GM23338 (cell line): ENCODE results near the gene UBE2F. TPM values are rescaled to one million over a fixed set of nuclear protein-coding genes. Genes with fewer than 3 reads are reported as not detected.

ENCODE experiments used
- ATAC-seq: fragments of 200-7000 bp; cut with Tn5 transposase; 3 replicates; pipeline ENCODE4 v1.9.1; 2020
- DNase-seq: peaks from one replicate; pipeline ENCODE4 v3.0.0-alpha.2; 2015; ENCODE audit warnings: low spot score
- H2AFZ ChIP-seq: fragments of 200-600 bp; sonication (generic); 2 replicates; pipeline ENCODE4 v1.8.0; 2016; ENCODE audit warnings: antibody characterized with exemption, mild to moderate bottlenecking, moderate library complexity
- H3F3A ChIP-seq: fragments of 200-600 bp; sonication (generic); replicated peaks from 2 replicates; pipeline ENCODE4 v1.8.0; 2017; ENCODE audit warnings: antibody characterized with exemption, mixed run types, low read depth
- H3K27ac ChIP-seq: fragments of 200-600 bp; sonication (generic); 2 replicates; pipeline ENCODE4 v1.6.1; 2016; ENCODE audit warnings: low read depth
- H3K27me3 ChIP-seq: fragments of 200-600 bp; sonication (generic); 2 replicates; pipeline ENCODE4 v1.8.0; 2016; ENCODE audit warnings: mild to moderate bottlenecking, mixed run types, moderate library complexity; ENCODE audit not compliant: insufficient read depth
- H3K36me3 ChIP-seq: fragments of 200-600 bp; sonication (generic); 2 replicates; pipeline ENCODE4 v1.8.0; 2016; ENCODE audit warnings: mild to moderate bottlenecking; ENCODE audit not compliant: insufficient read depth
- H3K4me1 ChIP-seq: fragments of 200-600 bp; sonication (generic); 2 replicates; pipeline ENCODE4 v1.8.0; 2016; ENCODE audit warnings: mild to moderate bottlenecking, moderate library complexity; ENCODE audit not compliant: insufficient read depth
- H3K4me2 ChIP-seq: fragments of 200-600 bp; sonication (generic); 2 replicates; pipeline ENCODE4 v1.7.1; 2017; ENCODE audit warnings: mixed run types
- H3K4me3 ChIP-seq: fragments of 200-600 bp; sonication (generic); 2 replicates; pipeline ENCODE4 v1.6.1; 2016; ENCODE audit warnings: mixed run types
- H3K79me2 ChIP-seq: fragments of 200-600 bp; sonication (generic); replicated peaks from 2 replicates; pipeline ENCODE4 v1.8.0; 2017; ENCODE audit warnings: mild to moderate bottlenecking; ENCODE audit not compliant: insufficient read depth
- H3K9me2 ChIP-seq: fragments of 200-600 bp; sonication (generic); 2 replicates; pipeline ENCODE4 v1.8.0; 2017; ENCODE audit not compliant: insufficient read depth
- H4K20me1 ChIP-seq: fragments of 200-600 bp; sonication (generic); replicated peaks from 2 replicates; pipeline ENCODE4 v1.8.0; 2017; ENCODE audit warnings: mild to moderate bottlenecking; ENCODE audit not compliant: insufficient read depth
- H3K27ac Mint-ChIP-seq: 2 replicates; pipeline ENCODE4 v1.8.0; 2020; ENCODE audit warnings: inconsistent platforms, mild to moderate bottlenecking, moderate library complexity, mixed read lengths
- H3K27me3 Mint-ChIP-seq: 3 replicates; pipeline ENCODE4 v1.8.0; 2022; ENCODE audit warnings: low read depth, mild to moderate bottlenecking, moderate library complexity, mixed read lengths, inconsistent platforms; ENCODE audit not compliant: insufficient read depth, poor library complexity
- H3K36me3 Mint-ChIP-seq: 3 replicates; pipeline ENCODE4 v1.8.0; 2021; ENCODE audit warnings: low read depth, mild to moderate bottlenecking, inconsistent platforms, moderate library complexity, mixed read lengths
- H3K4me1 Mint-ChIP-seq: 3 replicates; pipeline ENCODE4 v1.8.0; 2020; ENCODE audit warnings: mild to moderate bottlenecking, inconsistent platforms, mixed read lengths
- H3K4me3 Mint-ChIP-seq: 3 replicates; pipeline ENCODE4 v1.8.0; 2021; ENCODE audit warnings: moderate library complexity, mild to moderate bottlenecking, inconsistent platforms, mixed read lengths
- H3K9me3 Mint-ChIP-seq: 3 replicates; pipeline ENCODE4 v1.8.0; 2020; ENCODE audit warnings: moderate library complexity, mild to moderate bottlenecking, inconsistent platforms, mixed read lengths
- CREB1 ChIP-seq: fragments of 250-450 bp; sonication (Bioruptor Pico); IDR thresholded peaks from 2 replicates; pipeline ENCODE4 v1.5.0; 2020; ENCODE audit warnings: low read depth, mild to moderate bottlenecking, moderate library complexity
- CTCF ChIP-seq, 2 experiments: fragments of 200-600 bp in 1 of 2; sonication (generic) in 1 of 2; conservative IDR thresholded peaks; 2 replicates each; pipeline versions ENCODE4 v1.5.1 to v1.6.1; 2016 to 2017; ENCODE audit warnings: antibody characterized with exemption in 2 of 2, low read depth in 2 of 2, mild to moderate bottlenecking in 2 of 2, moderate library complexity in 1 of 2
- ETS1 ChIP-seq: IDR thresholded peaks from 2 replicates; pipeline ENCODE4 v1.6.1; 2016; ENCODE audit warnings: antibody characterized with exemption
- EZH2 ChIP-seq: fragments of 200-600 bp; sonication (generic); IDR thresholded peaks from one replicate; pipeline ENCODE4 v1.8.0; 2017; ENCODE audit warnings: antibody characterized with exemption, mild to moderate bottlenecking, low read depth; ENCODE audit not compliant: unreplicated experiment
- EZH2phosphoT487 ChIP-seq: fragments of 200-600 bp; sonication (generic); IDR thresholded peaks from one replicate; pipeline ENCODE4 v1.8.1; 2018; ENCODE audit warnings: antibody characterized with exemption; ENCODE audit not compliant: unreplicated experiment
- JUNB ChIP-seq: IDR thresholded peaks from one replicate; pipeline ENCODE4 v1.6.1; 2016; ENCODE audit warnings: antibody characterized with exemption; ENCODE audit not compliant: unreplicated experiment
- POLR2AphosphoS5 ChIP-seq: IDR thresholded peaks from 2 replicates; pipeline ENCODE4 v1.6.1; 2016; ENCODE audit warnings: antibody characterized with exemption, low read depth
- REST ChIP-seq: IDR thresholded peaks from one replicate; pipeline ENCODE4 v1.6.1; 2018; ENCODE audit warnings: antibody characterized with exemption; ENCODE audit not compliant: unreplicated experiment
- STAT1 ChIP-seq: IDR thresholded peaks from one replicate; pipeline ENCODE4 v1.6.1; 2016; ENCODE audit warnings: antibody characterized with exemption; ENCODE audit not compliant: unreplicated experiment
- ZNF114 ChIP-seq: fragments of 250-450 bp; sonication (Bioruptor Pico); IDR thresholded peaks from 2 replicates; pipeline ENCODE4 v1.5.0; 2020; ENCODE audit warnings: mild to moderate bottlenecking, moderate library complexity
- ZNF462 ChIP-seq: fragments of 250-450 bp; sonication (Bioruptor Pico); IDR thresholded peaks from 2 replicates; pipeline ENCODE4 v1.5.0; 2020; ENCODE audit warnings: mild to moderate bottlenecking, moderate library complexity
- polyA plus RNA-seq: library from polyadenylated mRNA; unstranded; fragments of >200 nt; fragmentation: Nextera tagmentation; extraction: Ambion mirVana; gene quantifications from 2 replicates; pipeline ENCODE4 v1.2.1, GENCODE V29; 2016
- total RNA-seq: library from RNA; depleted of rRNA; stranded (reverse); fragments of >200 nt; shearing (Covaris generic); gene quantifications from 2 replicates; pipeline ENCODE4 v1.2.3, GENCODE V29; 2014

The UBE2F gene
- total and polyA plus RNA-seq, 2 experiments from 2014 or later = 98.2 to 106 TPM

GRCh38 chr2:237982039-237982725 is 15.4 kb downstream of the UBE2F start:
- no peaks in the 10 kb centered on the region for H3F3A ChIP-seq
- H3K79me2 ChIP-seq = peaks cover 90% of the 10 kb centered on the region
- ATAC-seq = no peak
- H3K4me2 ChIP-seq = no peak overlapping the region
- H3K36me3 Mint-ChIP-seq = peaks cover 26% of the 10 kb centered on the region
- H3K4me3 ChIP-seq = no peak overlapping the region
- no peak overlapping the region for H2AFZ ChIP-seq
- peaks cover 9% of the 10 kb centered on the region; the same call in 2 of the 3 replicates for H3K9me3 Mint-ChIP-seq
- H3K4me1 Mint-ChIP-seq = peaks cover 30% of the 10 kb centered on the region
- no peaks in the 10 kb centered on the region for H3K36me3 ChIP-seq
- H3K27me3 ChIP-seq = no peaks in the 10 kb centered on the region
- H3K27me3 Mint-ChIP-seq = peaks cover 9% of the 10 kb centered on the region
- DNase-seq = no peak
- H3K4me1 ChIP-seq = no peaks in the 10 kb centered on the region
- H3K27ac Mint-ChIP-seq = no peak overlapping the region; the same call in 1 of the 2 replicates
- H3K4me3 Mint-ChIP-seq = no peak overlapping the region
- H3K27ac ChIP-seq = no peak overlapping the region
- H3K9me2 ChIP-seq = no peaks in the 10 kb centered on the region
- TF ChIP-seq STAT1 (no peak), EZH2 (no peak), REST (no peak), EZH2phosphoT487 (no peak), POLR2AphosphoS5 (no peak), ZNF114 (no peak), ZNF462 (CRISPR knock-in tag) (no peak), ETS1 (no peak), CTCF (conservative IDR thresholded peaks at IDR 0.05; ENCODE audit: low read depth in 2 of 2) (no peak), JUNB (no peak), CREB1 (CRISPR knock-in tag) (no peak)
- peaks cover 24% of the 10 kb centered on the region for H4K20me1 ChIP-seq
